Cardiac atrium fibroblast (primary cell): ENCODE measurements around the gene AHSG. TPM values are rescaled to one million over a fixed set of nuclear protein-coding genes. Genes with fewer than 3 reads are reported as not detected.

Experiments used
- total RNA-seq: library from RNA; depleted of rRNA; stranded (reverse); fragments of >200 nt; gene quantifications from 2 replicates; pipeline ENCODE4 v1.2.3, GENCODE V29; 2015

Gene AHSG, protein sequence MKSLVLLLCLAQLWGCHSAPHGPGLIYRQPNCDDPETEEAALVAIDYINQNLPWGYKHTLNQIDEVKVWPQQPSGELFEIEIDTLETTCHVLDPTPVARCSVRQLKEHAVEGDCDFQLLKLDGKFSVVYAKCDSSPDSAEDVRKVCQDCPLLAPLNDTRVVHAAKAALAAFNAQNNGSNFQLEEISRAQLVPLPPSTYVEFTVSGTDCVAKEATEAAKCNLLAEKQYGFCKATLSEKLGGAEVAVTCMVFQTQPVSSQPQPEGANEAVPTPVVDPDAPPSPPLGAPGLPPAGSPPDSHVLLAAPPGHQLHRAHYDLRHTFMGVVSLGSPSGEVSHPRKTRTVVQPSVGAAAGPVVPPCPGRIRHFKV
- not detected in 2 replicates for total RNA-seq

DNA sequence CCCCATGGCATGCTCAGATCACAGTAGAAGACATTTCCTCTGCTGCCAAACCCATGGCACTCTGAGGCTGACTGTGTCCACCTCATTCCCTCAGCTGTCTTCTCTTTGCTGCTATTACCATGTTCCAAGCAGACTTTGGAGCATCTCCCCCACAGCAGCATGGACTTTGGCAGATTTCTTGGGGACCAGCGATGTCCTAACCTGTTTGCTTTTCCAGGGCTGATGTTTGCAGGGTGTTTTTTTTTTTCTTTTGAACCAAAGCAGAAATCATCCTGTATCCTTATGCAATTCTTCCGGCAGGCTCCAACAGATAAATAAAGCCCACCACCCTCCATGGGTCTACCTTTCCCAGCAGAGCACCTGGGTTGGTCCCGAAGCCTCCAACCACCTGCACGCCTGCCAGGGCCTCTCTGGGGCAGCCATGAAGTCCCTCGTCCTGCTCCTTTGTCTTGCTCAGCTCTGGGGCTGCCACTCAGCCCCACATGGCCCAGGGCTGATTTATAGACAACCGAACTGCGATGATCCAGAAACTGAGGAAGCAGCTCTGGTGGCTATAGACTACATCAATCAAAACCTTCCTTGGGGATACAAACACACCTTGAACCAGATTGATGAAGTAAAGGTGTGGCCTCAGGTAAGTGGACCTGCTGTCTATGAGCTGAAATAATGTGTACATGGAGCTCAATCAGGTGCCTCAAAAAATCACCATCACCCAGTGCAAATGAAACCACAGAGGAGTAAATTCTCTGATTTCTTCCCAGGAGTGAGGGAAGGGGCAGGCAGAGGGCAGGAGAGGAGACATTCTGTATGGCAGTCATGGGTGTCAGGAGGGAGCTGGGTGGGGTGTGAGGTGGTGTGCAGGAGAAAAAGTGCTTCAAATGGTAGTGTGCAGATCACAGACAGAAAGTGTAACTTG, at the start of gene AHSG:
Gene AHSG, plus strand, starts transcription at position 340 of the 916 bp plus-strand sequence. Its CDS starts 82 bp downstream, at position 422.

DNA sequence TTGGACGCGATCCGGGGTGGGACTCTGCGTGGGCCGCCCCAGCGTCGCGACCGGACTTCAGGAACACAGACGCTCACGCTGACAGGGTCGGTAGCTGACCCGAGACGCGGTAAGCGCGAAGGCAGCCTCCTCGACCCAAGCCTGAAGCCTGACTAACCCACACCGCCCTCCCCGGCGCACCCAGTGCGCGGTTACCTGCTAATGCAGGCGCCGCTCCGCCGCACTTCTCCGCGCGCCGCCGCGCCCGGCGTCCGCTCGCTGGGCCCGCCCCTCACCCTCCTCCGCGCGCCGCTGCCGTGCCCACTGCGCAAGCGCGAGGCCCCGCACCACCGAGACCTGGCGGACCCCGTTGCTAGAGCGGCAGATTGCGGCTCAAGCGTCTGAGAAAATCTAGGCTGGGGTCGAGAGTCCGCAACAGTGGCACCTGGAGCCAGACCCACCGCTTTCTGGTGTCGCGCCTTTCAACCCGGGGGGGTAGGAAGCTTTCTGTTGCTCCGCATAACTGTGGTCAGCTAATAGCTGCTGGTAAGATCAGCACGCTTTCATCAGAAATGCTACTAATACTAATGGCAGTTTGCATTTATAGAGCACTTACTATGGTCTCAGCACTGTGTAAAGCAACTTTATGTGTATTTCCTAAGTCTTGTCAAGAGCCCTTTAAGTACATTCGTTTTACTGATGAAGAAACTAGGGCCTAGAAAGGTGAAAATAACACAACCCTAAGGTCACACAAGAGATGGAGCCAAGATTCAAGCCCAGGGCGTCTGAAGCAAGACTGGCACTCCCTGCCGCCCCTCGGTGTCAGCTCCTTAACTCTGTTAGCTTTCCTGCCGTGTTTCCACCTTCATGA, 45.6 kb upstream of the AHSG start, which contains the start of gene TBCCD1:
Gene TBCCD1, minus strand, starts transcription at position 268 of the 850 bp plus-strand sequence. CDS start 3,010 bp downstream, outside the sequence.

DNA sequence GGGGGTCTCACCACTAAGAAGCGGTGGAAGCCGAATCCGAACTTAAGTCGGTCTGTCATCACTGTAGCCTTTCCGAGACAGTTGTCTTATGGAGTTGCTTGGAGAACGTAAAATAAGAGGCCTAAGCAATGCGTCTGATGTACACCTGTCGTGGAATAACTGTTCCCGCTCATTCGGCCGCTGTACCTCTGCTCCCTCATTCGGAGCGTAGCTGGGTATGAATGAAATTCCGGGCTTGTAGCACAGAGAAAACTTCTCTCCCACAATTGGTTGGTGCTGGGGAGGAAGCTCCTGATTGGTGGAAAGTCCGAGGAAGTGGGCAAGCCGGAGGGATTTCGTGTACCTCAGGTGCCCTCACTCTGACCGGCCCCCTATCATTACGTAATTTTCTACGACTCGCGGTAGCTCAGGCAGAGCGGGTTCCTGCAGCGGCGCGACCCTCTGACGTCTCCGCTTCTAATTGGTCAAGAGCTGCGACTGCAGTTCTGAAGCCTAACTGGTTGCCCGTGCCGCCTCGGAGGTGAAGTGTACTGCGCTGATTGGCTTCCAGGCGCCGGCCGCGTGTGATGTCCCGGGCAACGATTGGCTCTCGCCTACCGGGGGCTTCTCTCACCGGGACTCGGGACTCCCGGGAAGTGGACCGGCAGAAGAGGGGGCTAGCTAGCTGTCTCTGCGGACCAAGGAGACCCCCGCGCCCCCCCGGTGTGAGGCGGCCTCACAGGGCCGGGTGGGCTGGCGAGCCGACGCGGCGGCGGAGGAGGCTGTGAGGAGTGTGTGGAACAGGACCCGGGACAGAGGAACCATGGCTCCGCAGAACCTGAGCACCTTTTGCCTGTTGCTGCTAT, 42.5 kb upstream of the AHSG start, which contains the start of gene DNAJB11:
Gene DNAJB11, plus strand, starts transcription at position 625 of the 845 bp plus-strand sequence. Its CDS starts 178 bp downstream, at position 803.

DNA sequence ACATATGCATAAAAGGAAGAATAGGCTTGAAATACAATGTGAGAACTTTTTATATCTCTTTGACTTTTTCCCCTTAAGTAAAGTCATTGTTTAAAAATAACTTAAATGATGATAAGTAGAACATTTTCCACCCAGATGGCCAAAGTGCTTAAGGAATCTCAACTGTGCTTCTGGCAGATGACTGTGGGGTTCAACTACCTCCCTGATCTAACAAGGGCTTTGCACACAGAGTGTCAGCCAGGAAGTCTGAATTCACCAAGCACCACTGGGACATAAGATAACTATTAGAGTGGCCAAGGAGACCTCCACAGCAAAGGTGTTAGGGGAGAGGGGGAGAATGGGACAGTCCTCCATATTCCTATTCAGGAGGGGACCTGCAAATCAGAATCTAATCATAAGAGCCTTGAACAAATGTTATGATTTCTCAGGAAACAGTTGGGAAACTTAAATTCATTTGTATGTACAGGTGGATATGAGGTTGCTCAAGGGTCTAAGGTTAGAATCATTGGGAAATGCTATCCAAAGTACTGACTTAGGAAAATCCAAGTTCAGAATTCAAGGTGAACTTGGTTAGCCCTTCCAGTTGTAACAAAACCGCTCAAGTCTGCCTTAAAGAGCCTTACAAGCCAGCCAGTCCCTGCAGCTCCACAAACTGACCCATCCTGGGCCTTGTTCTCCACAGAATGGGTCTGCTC, 27.1 kb downstream of the AHSG start, which contains the start of gene FETUB:
Gene FETUB, plus strand, starts transcription at position 622 of the 695 bp plus-strand sequence. Its CDS starts 62 bp downstream, at position 684.

DNA sequence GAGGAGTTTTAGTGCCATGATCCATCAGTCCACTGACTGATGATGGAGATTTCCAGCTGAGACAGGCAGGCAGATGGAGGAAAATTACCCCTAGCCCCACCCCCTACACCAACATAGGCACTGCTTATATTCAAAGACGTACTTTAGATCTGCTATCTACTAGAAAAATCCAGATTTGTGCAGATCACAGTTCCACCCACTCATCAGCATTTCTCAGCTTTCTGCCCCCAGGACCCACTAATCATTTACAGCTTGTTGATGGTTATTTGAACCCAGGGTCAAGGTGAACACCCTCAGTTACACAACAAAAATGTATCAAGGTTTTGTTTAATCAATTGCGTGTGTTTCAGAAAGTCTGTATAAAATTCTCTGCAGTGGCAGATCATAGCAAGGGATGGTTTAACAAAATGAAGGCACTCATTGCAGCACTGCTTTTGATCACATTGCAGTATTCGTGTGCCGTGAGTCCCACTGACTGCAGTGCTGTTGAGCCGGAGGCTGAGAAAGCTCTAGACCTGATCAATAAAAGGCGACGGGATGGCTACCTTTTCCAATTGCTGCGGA, 52.8 kb downstream of the AHSG start, which contains the start of gene HRG:
Gene HRG, plus strand, starts transcription at position 390 of the 564 bp plus-strand sequence. Its CDS starts 18 bp downstream, at position 408.

Other genes starting within 250 kb of the AHSG start
- gene CRYGS, start 68.7 kb upstream of the AHSG start, total RNA-seq, result 0.65 and 1.1 TPM in 2 replicates
- gene TBCCD1, start 45.7 kb upstream of the AHSG start, total RNA-seq, result 11.6 and 15.7 TPM in 2 replicates
- 59.5 and 63.9 TPM in 2 replicates for gene DNAJB11, start 42.3 kb upstream of the AHSG start, total RNA-seq
- gene FETUB, start 27.3 kb downstream of the AHSG start, total RNA-seq, result not detected in 2 replicates
- gene HRG, start 53.0 kb downstream of the AHSG start, total RNA-seq, result not detected in 2 replicates
- not detected in 2 replicates for gene KNG1, start 104.3 kb downstream of the AHSG start, total RNA-seq
- gene EIF4A2, start 170.5 kb downstream of the AHSG start, total RNA-seq, result 240 and 273 TPM in 2 replicates
- gene RFC4, start 193.4 kb downstream of the AHSG start, total RNA-seq, result 25.6 and 30.1 TPM in 2 replicates
- not detected in 2 replicates for gene ADIPOQ, start 229.7 kb downstream of the AHSG start, total RNA-seq